HepG2 (cell line): Measurements from ENCODE around the gene PDZD7. TPM values are rescaled to one million over a fixed set of nuclear protein-coding genes. Genes with fewer than 3 reads are reported as not detected.

Experiments used
- ATAC-seq: fragments of 200-7000 bp; cut with Tn5 transposase; 3 replicates; pipeline ENCODE4 v1.9.1; 2020; ENCODE audit warnings: mild to moderate bottlenecking, moderate library complexity
- BruUV-seq: library from RNA; stranded (reverse); fragments of 400-500 nt; replicated peaks from 2 replicates; lab custom pipeline; 2021; lab: Mats Ljungman, UMichigan
- CTCF ChIA-PET: fragments of 300-600 bp; formaldehyde crosslinking; extraction: SDS; loops from one replicate; lab custom pipeline; 2021; ENCODE audit warnings: low total read pairs, inconsistent platforms, low intra/inter-chr PET ratio; lab: Yijun Ruan, JAX
- POLR2A ChIA-PET: fragments of 350-600 bp; sonication (Branson Sonifier 250); formaldehyde crosslinking; loops from one replicate; lab custom pipeline; 2020; ENCODE audit warnings: antibody characterized with exemption, inconsistent platforms; lab: Yijun Ruan, JAX
- DNase-seq: peaks from one replicate; pipeline ENCODE4 v3.0.0-alpha.2; 2015; ENCODE audit warnings: low spot score
- FAIRE-seq: peaks from 3 replicates; lab custom pipeline; 2011; peaks lifted over from hg19 to GRCh38; lab: Jason Lieb, UNC
- H2AFZ ChIP-seq: one replicate; pipeline ENCODE4 v1.6.1; 2011; ENCODE audit warnings: low read length, inconsistent platforms
- H3K27ac ChIP-seq: fragments of 300-600 bp; 3 replicates; pipeline ENCODE4 v1.8.0; 2011; ENCODE audit warnings: mixed run types, mild to moderate bottlenecking, mixed read lengths, low read length, inconsistent platforms; ENCODE audit not compliant: insufficient read depth; ENCODE audit errors: extremely low read length
- H3K27me3 ChIP-seq, 2 experiments: fragments of 200-600 bp in 1 of 2; 2 replicates in 1 of 2; 3 replicates in 1 of 2; pipeline versions ENCODE4 v1.6.0 to v1.8.0; 2011; ENCODE audit warnings: low read length in 2 of 2, mild to moderate bottlenecking in 2 of 2, moderate library complexity in 2 of 2, inconsistent platforms in 1 of 2; ENCODE audit not compliant: insufficient read depth in 2 of 2, control insufficient read depth in 1 of 2
- H3K36me3 ChIP-seq, 2 experiments: fragments of 200-600 bp in 1 of 2; replicated peaks in 1 of 2; 2 replicates in 1 of 2; 3 replicates in 1 of 2; pipeline versions ENCODE4 v1.5.1 to v1.8.0; 2011; ENCODE audit warnings: low read length in 2 of 2, inconsistent platforms in 1 of 2; ENCODE audit not compliant: insufficient read depth in 2 of 2, control insufficient read depth in 1 of 2
- H3K4me1 ChIP-seq: 2 replicates; pipeline ENCODE4 v1.5.1; 2012; ENCODE audit warnings: low read length, inconsistent platforms; ENCODE audit not compliant: insufficient read depth
- H3K4me2 ChIP-seq: 2 replicates; pipeline ENCODE4 v1.6.0; 2011; ENCODE audit warnings: low read depth, low read length, inconsistent platforms
- H3K4me3 ChIP-seq, 3 experiments: fragments of 200-600 bp in 1 of 3; sonication (generic), shearing (Covaris generic) in 1 of 3; replicated peaks in 1 of 3; 2 replicates each; pipeline ENCODE4 v1.5.1; 2011 to 2016; ENCODE audit warnings: low read length in 3 of 3, inconsistent platforms in 2 of 3, low read depth in 2 of 3, mild to moderate bottlenecking in 2 of 3, control low read depth in 1 of 3, mixed read lengths in 1 of 3; ENCODE audit not compliant: insufficient read depth in 1 of 3
- H3K79me2 ChIP-seq: one replicate; pipeline ENCODE4 v1.6.1; 2011; ENCODE audit warnings: low read length, inconsistent platforms; ENCODE audit not compliant: insufficient read depth
- H3K9ac ChIP-seq: 2 replicates; pipeline ENCODE4 v1.6.0; 2011; ENCODE audit warnings: mild to moderate bottlenecking, low read depth, low read length, inconsistent platforms; ENCODE audit not compliant: insufficient read depth
- H3K9me3 ChIP-seq: 2 replicates; pipeline ENCODE4 v1.5.1; 2012; ENCODE audit warnings: mild to moderate bottlenecking, low read length
- H4K20me1 ChIP-seq: 2 replicates; pipeline ENCODE4 v1.6.0; 2011; ENCODE audit warnings: inconsistent platforms, mild to moderate bottlenecking, low read length, moderate library complexity; ENCODE audit not compliant: insufficient read depth
- CENPT ChIP-seq: sonication (generic); formaldehyde crosslinking; IDR thresholded peaks from 2 replicates; pipeline ENCODE4 v1.8.0; 2022; ENCODE audit warnings: low read depth, mild to moderate bottlenecking, moderate library complexity, missing genetic modification reagents
- DDIT3 ChIP-seq: sonication (generic); formaldehyde crosslinking; IDR thresholded peaks from 2 replicates; pipeline ENCODE4 v1.4.0; 2020; ENCODE audit warnings: mild to moderate bottlenecking, missing genetic modification reagents
- DPF2 ChIP-seq: sonication (generic); formaldehyde crosslinking; IDR thresholded peaks from 2 replicates; pipeline ENCODE4 v1.4.0; 2020; ENCODE audit warnings: mild to moderate bottlenecking, low read depth, missing genetic modification reagents, borderline replicate concordance
- IKZF5 ChIP-seq: IDR thresholded peaks from 2 replicates; pipeline ENCODE4 v1.6.1; 2018; ENCODE audit warnings: missing genetic modification reagents, mild to moderate bottlenecking, missing compliant biosample characterization
- MAFK ChIP-seq, 2 experiments: IDR thresholded peaks in 1 of 2; conservative IDR thresholded peaks in 1 of 2; 2 replicates each; pipeline ENCODE4 v1.6.1; 2011; ENCODE audit warnings: improper control_type of control experiment in 2 of 2, low read length in 2 of 2
- NR2F2 ChIP-seq: IDR thresholded peaks from 2 replicates; pipeline ENCODE4 v1.6.1; 2012; ENCODE audit warnings: low read depth, inconsistent platforms, borderline replicate concordance
- RFX3 ChIP-seq: IDR thresholded peaks from 2 replicates; pipeline ENCODE4 v1.6.1; 2016; ENCODE audit warnings: missing biosample characterization, missing genetic modification reagents
- ZFP41 ChIP-seq: sonication (generic); formaldehyde crosslinking; IDR thresholded peaks from 2 replicates; pipeline ENCODE4 v1.4.0; 2020; ENCODE audit warnings: mild to moderate bottlenecking, missing genetic modification reagents, borderline replicate concordance
- ZNF232 ChIP-seq: sonication (generic); formaldehyde crosslinking; IDR thresholded peaks from 2 replicates; pipeline ENCODE4 v1.4.0; 2020; ENCODE audit warnings: missing genetic modification reagents, borderline replicate concordance
- ZNF362 ChIP-seq: sonication (generic); formaldehyde crosslinking; IDR thresholded peaks from 2 replicates; pipeline ENCODE4 v1.4.0; 2020; ENCODE audit warnings: missing genetic modification reagents, mild to moderate bottlenecking, borderline replicate concordance
- ZNF619 ChIP-seq: sonication (generic); formaldehyde crosslinking; IDR thresholded peaks from 2 replicates; pipeline ENCODE4 v1.4.0; 2020; ENCODE audit warnings: mild to moderate bottlenecking, missing genetic modification reagents
- ZUFSP ChIP-seq: sonication (generic); formaldehyde crosslinking; IDR thresholded peaks from 2 replicates; pipeline ENCODE4 v1.9.0; 2021; ENCODE audit warnings: missing genetic modification reagents, mild to moderate bottlenecking, borderline replicate concordance
- whole genome bisulfite sequencing: methylation state at CpG from one replicate; pipeline ENCODE4 v1.1.6; 2017; ENCODE audit warnings: low lambda C conversion rate; 5-methylcytosine and 5-hydroxymethylcytosine counted together
- in situ Hi-C: cut with HindIII; loops from 2 replicates; pipeline ENCODE4 v1.10.0; 2017; ENCODE audit warnings: low pct_unique_long_range_greater_than_20kb; ENCODE audit not compliant: extremely low pct_ligation_motif_present
- intact Hi-C: fragments of 100-400 bp; cut with micrococcal nuclease; formaldehyde crosslinking; loops from one replicate; pipeline ENCODE4 v1.10.0; 2022; ENCODE audit not compliant: unreplicated experiment
- polyA plus RNA-seq, 8 experiments: library from polyadenylated mRNA; depleted of rRNA in 3 of 8; stranded (reverse) in 7 of 8; unstranded in 1 of 8; fragments of >200 nt; fragmentation: Illumina TruSeq in 4 of 8; extraction: Trizol in 4 of 8; gene quantifications; 2 replicates each; pipeline versions ENCODE4 v1.2.1 to v1.2.3, GENCODE V29; 2011 to 2016; ENCODE audit warnings: low read depth in 4 of 8, missing spikeins in 1 of 8, mixed read lengths in 1 of 8; ENCODE audit not compliant: insufficient read depth in 1 of 8
- total RNA-seq, 5 experiments: library from RNA; depleted of rRNA; stranded (reverse); fragments of >200 nt; fragmentation: Illumina TruSeq; extraction: Trizol; gene quantifications; 2 replicates each; pipeline ENCODE4 v1.2.3, GENCODE V29; 2016; ENCODE audit warnings: low read depth in 1 of 5
- TF ChIP-seq, protein P1 (sequence below): sonication (generic); formaldehyde crosslinking; IDR thresholded peaks from 2 replicates; pipeline ENCODE4 v1.4.0; 2020; ENCODE audit warnings: missing genetic modification reagents

Gene PDZD7
- total and polyA plus RNA-seq, 2 of the 13 experiments (the other 11 are each of a cell fraction or from before 2014, with no cell fraction given), result 0.58 to 0.73 TPM

- no peaks in the 10 kb centered on the region for H3K79me2 ChIP-seq
- intact Hi-C loops, result loop anchor here (5.0 kb wide), 1 partner anchor 138 kb away; no protein-coding TSS in a partner anchor
- no peaks in the 10 kb centered on the region for H3K36me3 ChIP-seq
- peaks cover 68% of the 10 kb centered on the region for H3K4me1 ChIP-seq
- no TSS peak for BruUV-seq
- in situ Hi-C loops, result no loop called here
- no peak overlapping the region for H3K9ac ChIP-seq
- no peak overlapping the region for H3K27ac ChIP-seq
- no peak overlapping the region; a peak in 1 of 6 replicates for H3K4me3 ChIP-seq
- peaks cover 0 to 3% of the 10 kb centered on the region in 2 experiments; a peak in 1 of 5 replicates for H3K27me3 ChIP-seq
- DNase-seq (no peak), ATAC-seq (no peak), FAIRE-seq (no peak)
- WGBS, result 23% methylated on average over 6 of the region's 7 CpGs
- H2AFZ ChIP-seq, result no peak overlapping the region
- ChIA-PET CTCF (interaction anchor here (1.3 to 6.1 kb wide), 4 partner anchors 19 to 81 kb away, joined by 3 to 240 read pairs (median 6); partner anchors contain the start of genes LZTS2 and SEMA4G), POLR2A (interaction anchor here (0.6 to 6.0 kb wide), 5 partner anchors 16 to 137 kb away, joined by 3 to 56 read pairs (median 3); partner anchors contain the start of genes LZTS2, PDZD7 and SFXN3)
- H3K9me3 ChIP-seq, result no peaks in the 10 kb centered on the region
- H3K4me2 ChIP-seq, result peak overlapping the region; percentile 54; the same call in 1 of the 2 replicates
- H4K20me1 ChIP-seq, result no peaks in the 10 kb centered on the region
- TF ChIP-seq RFX3 (CRISPR knock-in tag) (no peak), MAFK (conservative IDR thresholded peaks at IDR 0.05 in 1 of 2, IDR thresholded peaks at IDR 0.05 in 1 of 2; ENCODE audit: low read length in 2 of 2) (no peak), ZNF362 (CRISPR knock-in tag) (no peak), ZNF232 (CRISPR knock-in tag) (no peak), ZFP41 (no peak), NR2F2 (no peak), ZUFSP (CRISPR knock-in tag) (no peak), DDIT3 (CRISPR knock-in tag) (no peak), IKZF5 (CRISPR knock-in tag) (no peak), DPF2 (CRISPR knock-in tag) (no peak), ZNF619 (CRISPR knock-in tag) (no peak), CENPT (CRISPR knock-in tag) (no peak)
- TF ChIP-seq, protein P1, sequence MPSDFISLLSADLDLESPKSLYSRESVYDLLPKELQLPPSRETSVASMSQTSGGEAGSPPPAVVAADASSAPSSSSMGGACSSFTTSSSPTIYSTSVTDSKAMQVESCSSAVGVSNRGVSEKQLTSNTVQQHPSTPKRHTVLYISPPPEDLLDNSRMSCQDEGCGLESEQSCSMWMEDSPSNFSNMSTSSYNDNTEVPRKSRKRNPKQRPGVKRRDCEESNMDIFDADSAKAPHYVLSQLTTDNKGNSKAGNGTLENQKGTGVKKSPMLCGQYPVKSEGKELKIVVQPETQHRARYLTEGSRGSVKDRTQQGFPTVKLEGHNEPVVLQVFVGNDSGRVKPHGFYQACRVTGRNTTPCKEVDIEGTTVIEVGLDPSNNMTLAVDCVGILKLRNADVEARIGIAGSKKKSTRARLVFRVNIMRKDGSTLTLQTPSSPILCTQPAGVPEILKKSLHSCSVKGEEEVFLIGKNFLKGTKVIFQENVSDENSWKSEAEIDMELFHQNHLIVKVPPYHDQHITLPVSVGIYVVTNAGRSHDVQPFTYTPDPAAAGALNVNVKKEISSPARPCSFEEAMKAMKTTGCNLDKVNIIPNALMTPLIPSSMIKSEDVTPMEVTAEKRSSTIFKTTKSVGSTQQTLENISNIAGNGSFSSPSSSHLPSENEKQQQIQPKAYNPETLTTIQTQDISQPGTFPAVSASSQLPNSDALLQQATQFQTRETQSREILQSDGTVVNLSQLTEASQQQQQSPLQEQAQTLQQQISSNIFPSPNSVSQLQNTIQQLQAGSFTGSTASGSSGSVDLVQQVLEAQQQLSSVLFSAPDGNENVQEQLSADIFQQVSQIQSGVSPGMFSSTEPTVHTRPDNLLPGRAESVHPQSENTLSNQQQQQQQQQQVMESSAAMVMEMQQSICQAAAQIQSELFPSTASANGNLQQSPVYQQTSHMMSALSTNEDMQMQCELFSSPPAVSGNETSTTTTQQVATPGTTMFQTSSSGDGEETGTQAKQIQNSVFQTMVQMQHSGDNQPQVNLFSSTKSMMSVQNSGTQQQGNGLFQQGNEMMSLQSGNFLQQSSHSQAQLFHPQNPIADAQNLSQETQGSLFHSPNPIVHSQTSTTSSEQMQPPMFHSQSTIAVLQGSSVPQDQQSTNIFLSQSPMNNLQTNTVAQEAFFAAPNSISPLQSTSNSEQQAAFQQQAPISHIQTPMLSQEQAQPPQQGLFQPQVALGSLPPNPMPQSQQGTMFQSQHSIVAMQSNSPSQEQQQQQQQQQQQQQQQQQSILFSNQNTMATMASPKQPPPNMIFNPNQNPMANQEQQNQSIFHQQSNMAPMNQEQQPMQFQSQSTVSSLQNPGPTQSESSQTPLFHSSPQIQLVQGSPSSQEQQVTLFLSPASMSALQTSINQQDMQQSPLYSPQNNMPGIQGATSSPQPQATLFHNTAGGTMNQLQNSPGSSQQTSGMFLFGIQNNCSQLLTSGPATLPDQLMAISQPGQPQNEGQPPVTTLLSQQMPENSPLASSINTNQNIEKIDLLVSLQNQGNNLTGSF (CRISPR knock-in tag), result no peak
These were observed 15.9 kb downstream of the PDZD7 start for GRCh38 chr10:101014966-101015581.
